ENCODE results near the gene ADAM19. TPM values are rescaled to one million over a fixed set of nuclear protein-coding genes. Genes with fewer than 3 reads are reported as not detected.
A peak's percentile ranks its signal among the peaks of the same experiment; 100 is the strongest.

Gene ADAM19
- total and polyA plus RNA-seq, 2 of the 4 experiments (the other 2 are of a cell fraction): 35.5 to 49.2 TPM

DNA sequence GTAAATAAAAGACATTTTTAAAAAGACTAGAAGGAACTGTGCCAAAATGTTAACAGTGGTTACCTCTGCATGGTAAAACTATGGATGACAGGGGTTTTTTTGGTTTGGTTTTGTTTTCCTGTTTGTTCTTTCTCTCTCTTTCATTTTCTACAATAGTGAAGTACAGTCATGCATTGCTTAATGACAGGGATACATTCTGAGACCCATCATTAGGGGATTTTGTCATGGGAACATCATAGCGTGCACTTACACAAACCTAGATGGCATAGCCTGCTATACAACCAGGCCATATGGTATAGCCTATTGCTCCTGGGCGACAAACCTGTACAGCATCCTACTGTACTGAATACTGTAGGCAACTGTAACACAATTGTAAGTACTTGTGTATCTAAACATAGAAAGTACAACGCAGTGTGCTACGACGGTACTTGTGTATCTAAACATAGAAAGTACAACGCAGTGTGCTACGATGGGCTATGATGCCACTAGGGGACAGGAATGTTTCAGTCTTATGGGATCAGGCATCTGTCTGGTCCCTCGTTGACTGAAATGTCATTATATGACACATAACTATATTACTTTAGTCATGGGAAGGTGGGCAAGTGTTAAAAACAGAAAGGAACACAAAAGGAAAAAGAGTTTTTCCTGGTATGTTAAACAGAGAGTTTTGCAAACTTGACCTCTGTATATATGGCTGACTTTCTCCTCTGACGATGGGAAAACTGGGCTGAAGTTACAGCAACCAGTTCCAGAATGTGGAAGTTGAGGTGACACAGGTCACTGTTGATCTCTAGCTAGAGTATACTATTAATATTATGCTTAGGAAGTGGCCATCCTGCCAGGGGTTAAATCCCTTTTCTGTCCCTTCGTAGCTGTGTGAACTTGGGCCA lies 7.4 kb upstream of the ADAM19 start:
- H3K18ac ChIP-seq (ENCODE audit: low read depth, low read length): no peak overlapping the region; the same call in 1 of the 2 replicates
- no peak overlapping the region for H3K56ac ChIP-seq (ENCODE audit: extremely low read depth, insufficient read depth, low read length)
- H2AK9ac ChIP-seq (replicated peaks; ENCODE audit: low read depth, low read length, poor library complexity): no peak overlapping the region
- no peak overlapping the region for H2BK5ac ChIP-seq (ENCODE audit: low read depth, low read length, poor library complexity, severe bottlenecking)
- no TSS peak for BruUV-seq (replicated peaks)
- H3K9me1 ChIP-seq (ENCODE audit: insufficient read depth, low read length): 0 out of 2 replicates have a peak, but pooled peaks cover 6% of the 10 kb centered on the region
- in situ Hi-C loops (cut with MboI; ENCODE audit: low sequenced_read_pairs): no loop called here
- no peak overlapping the region for H2AFZ ChIP-seq (replicated peaks; ENCODE audit: low read length, poor library complexity)
- no peaks in the 10 kb centered on the region for H3K36me3 ChIP-seq (ENCODE audit: control insufficient read depth, insufficient read depth, low read length)
- no peak overlapping the region for H2BK120ac ChIP-seq (ENCODE audit: low read depth, low read length)
- H3K4me1 ChIP-seq (ENCODE audit: control insufficient read depth, insufficient read depth, low read length): no peaks in the 10 kb centered on the region; the same call in 1 of the 2 replicates
- H3K4me2 ChIP-seq (ENCODE audit: low read depth, low read length): no peak overlapping the region; the same call in 1 of the 2 replicates
- TF ChIP-seq CHD1 (IDR thresholded peaks at IDR 0.05; ENCODE audit: low read depth, low read length): no peak
- no peak for TF ChIP-seq BHLHE40 (IDR thresholded peaks at IDR 0.05; ENCODE audit: low read depth, low read length)
- TF ChIP-seq FOS (IDR thresholded peaks at IDR 0.05; ENCODE audit: low read depth, low read length): no peak
- WGBS, 2 experiments (ENCODE audit: extremely low coverage in 2 of 2, insufficient read length in 1 of 2): 80% methylated on average over 1 of the region's 10 CpGs; no CpG with 5 or more reads in 1 of the 2 experiments
- dilution Hi-C loops (cut with HindIII; ENCODE audit: low sequenced_read_pairs, unreplicated experiment): no loop called here
- CTCF ChIA-PET: no interaction called here
- H3K4me3 ChIP-seq (ENCODE audit: insufficient read depth, low read depth, low read length): no peak overlapping the region
- no peaks in the 10 kb centered on the region for H3K27me3 ChIP-seq (ENCODE audit: control insufficient read depth, insufficient read depth, low read length)
- no peak overlapping the region for H2BK15ac ChIP-seq (ENCODE audit: low read depth, low read length)
- no peak overlapping the region for H3K14ac ChIP-seq (replicated peaks; ENCODE audit: low read depth, low read length)
- H3K9ac ChIP-seq (ENCODE audit: low read depth, low read length): no peak overlapping the region
- no peak overlapping the region for H4K91ac ChIP-seq (ENCODE audit: insufficient read depth, low read depth, low read length)
- peak overlapping the region in 1 of 2 experiments; percentile 44; a peak in 1 of 4 replicates for H4K8ac ChIP-seq (ENCODE audit: low read depth in 2 of 2, low read length in 2 of 2)
- ATAC-seq (ENCODE audit: low read depth): no peak
- DNase-seq: no peak
- H3K4ac ChIP-seq (ENCODE audit: low read depth, low read length): no peak overlapping the region
- intact Hi-C loops (cut with micrococcal nuclease): no loop called here
- H3K23ac ChIP-seq (ENCODE audit: low read depth, low read length): no peak overlapping the region
- POLR2A ChIA-PET (ENCODE audit: unreplicated experiment): no interaction called here
- H4K20me1 ChIP-seq (ENCODE audit: insufficient read depth, low read length): no peaks in the 10 kb centered on the region
- peak overlapping the region; percentile 63 for H2AK5ac ChIP-seq (ENCODE audit: low read depth, low read length)
- no peak overlapping the region for H3K27ac ChIP-seq (ENCODE audit: insufficient read depth, low read length)
- no peaks in the 10 kb centered on the region for H3K9me3 ChIP-seq (ENCODE audit: control insufficient read depth, insufficient read depth, low read length)
- H3K79me1 ChIP-seq (ENCODE audit: low read depth in 1 of 2, low read length in 2 of 2): no peaks in the 10 kb centered on the region
- H4K5ac ChIP-seq (ENCODE audit: low read depth, low read length): no peak overlapping the region
- no peak overlapping the region for H2BK20ac ChIP-seq (ENCODE audit: low read depth, low read length)
